Panc1 (cell line): ENCODE measurements around the gene GBX1. TPM values are rescaled to one million over a fixed set of nuclear protein-coding genes. Genes with fewer than 3 reads are reported as not detected.

Experiments
- ATAC-seq: fragments of 200-7000 bp; cut with Tn5 transposase; 2 replicates; pipeline ENCODE4 v1.9.1; 2020; ENCODE audit warnings: mild to moderate bottlenecking, moderate library complexity
- BruUV-seq: library from RNA; stranded (reverse); fragments of 400-500 nt; replicated peaks from 2 replicates; lab custom pipeline; 2021; lab: Mats Ljungman, UMichigan
- CTCF ChIA-PET: fragments of 300-600 bp; sonication (Branson Sonifier 250); formaldehyde crosslinking; loops from one replicate; lab custom pipeline; 2022; ENCODE audit warnings: antibody characterized with exemption; lab: Charles Lee
- POLR2A ChIA-PET: fragments of 300-600 bp; sonication (Branson Sonifier 250); formaldehyde crosslinking; loops from one replicate; lab custom pipeline; 2022; ENCODE audit warnings: antibody characterized with exemption; lab: Charles Lee
- DNase-seq: peaks from one replicate; pipeline ENCODE4 v3.0.0-alpha.2; 2010; ENCODE audit warnings: low read depth, low spot score
- H3K27ac ChIP-seq: 2 replicates; pipeline ENCODE4 v1.5.1; 2011; ENCODE audit warnings: mild to moderate bottlenecking, low read length, inconsistent platforms
- H3K27me3 ChIP-seq: fragments of 200-500 bp; sonication (Bioruptor generic); 2 replicates; pipeline ENCODE4 v1.6.0; 2014; ENCODE audit warnings: low read length, inconsistent platforms; ENCODE audit not compliant: control insufficient read depth, insufficient read depth
- H3K36me3 ChIP-seq: fragments of 200-500 bp; sonication (Bioruptor generic); 2 replicates; pipeline ENCODE4 v1.5.1; 2014; ENCODE audit warnings: inconsistent platforms, mild to moderate bottlenecking, low read length, moderate library complexity; ENCODE audit not compliant: control insufficient read depth, insufficient read depth
- H3K4me1 ChIP-seq: 2 replicates; pipeline ENCODE4 v1.5.1; 2011; ENCODE audit warnings: inconsistent platforms, mild to moderate bottlenecking, low read length, moderate library complexity; ENCODE audit not compliant: control insufficient read depth, insufficient read depth
- H3K4me3 ChIP-seq, 2 experiments: 2 replicates each; pipeline ENCODE4 v1.5.1; 2011 to 2012; ENCODE audit warnings: low read depth in 2 of 2, low read length in 2 of 2, mild to moderate bottlenecking in 2 of 2, inconsistent platforms in 1 of 2, moderate library complexity in 1 of 2
- H3K9me3 ChIP-seq: fragments of 200-500 bp; sonication (Bioruptor generic); 2 replicates; pipeline ENCODE4 v1.5.1; 2014; ENCODE audit warnings: low read depth, mild to moderate bottlenecking, inconsistent platforms, low read length, moderate library complexity; ENCODE audit not compliant: control insufficient read depth, insufficient read depth
- CTCF ChIP-seq: fragments of 450-650 bp; IDR thresholded peaks from 2 replicates; pipeline ENCODE4 v1.5.1; 2017; ENCODE audit warnings: mild to moderate bottlenecking
- POLR2AphosphoS5 ChIP-seq: IDR thresholded peaks from 2 replicates; pipeline ENCODE4 v1.6.1; 2012; ENCODE audit warnings: mild to moderate bottlenecking, low read depth, low read length, moderate library complexity
- REST ChIP-seq, 2 experiments: IDR thresholded peaks; 2 replicates each; pipeline ENCODE4 v1.6.1; 2011 to 2012; ENCODE audit warnings: low read depth in 2 of 2, control low read depth in 1 of 2, low read length in 1 of 2, mild to moderate bottlenecking in 1 of 2, moderate library complexity in 1 of 2; ENCODE audit not compliant: insufficient read depth in 1 of 2
- SIN3A ChIP-seq: IDR thresholded peaks from 2 replicates; pipeline ENCODE4 v1.6.1; 2012; ENCODE audit warnings: low read depth, mild to moderate bottlenecking, low read length, moderate library complexity, borderline replicate concordance; ENCODE audit not compliant: insufficient read depth
- TCF7L2 ChIP-seq: IDR thresholded peaks from 2 replicates; pipeline ENCODE4 v1.6.1; 2011; ENCODE audit warnings: mild to moderate bottlenecking, low read depth, low read length, inconsistent platforms
- in situ Hi-C: cut with HindIII; loops from 2 replicates; pipeline ENCODE4 v1.10.0; 2016; ENCODE audit warnings: low sequenced_read_pairs, low pct_unique_long_range_greater_than_20kb
- intact Hi-C: fragments of 100-400 bp; cut with micrococcal nuclease; formaldehyde crosslinking; loops from one replicate; pipeline ENCODE4 v1.10.0; 2022; ENCODE audit not compliant: unreplicated experiment
- total RNA-seq: library from RNA; stranded (reverse); gene quantifications from one replicate; pipeline ENCODE4 v1.2.1, GENCODE V29; 2021; ENCODE audit not compliant: unreplicated experiment

The GBX1 gene
- total RNA-seq, 1 experiment from 2014 or later, result not detected

- H3K36me3 ChIP-seq, result peaks cover 17% of the 10 kb centered on the region
- intact Hi-C loops (no loop called here), in situ Hi-C loops (no loop called here)
- BruUV-seq, result no TSS peak
- H3K4me3 ChIP-seq, result no peak overlapping the region
- POLR2A ChIA-PET, result no interaction called here
- CTCF ChIA-PET, result interaction anchor here (0.5 to 0.7 kb wide), 2 partner anchors 35 to 457 kb away, joined by 3 to 4 read pairs; no protein-coding TSS in a partner anchor
- no peak for DNase-seq
- H3K4me1 ChIP-seq, result no peaks in the 10 kb centered on the region
- TF ChIP-seq SIN3A (no peak), POLR2AphosphoS5 (no peak), CTCF (no peak), REST (IDR thresholded peaks at IDR 0.05; ENCODE audit: insufficient read depth in 1 of 2, low read depth in 2 of 2, low read length in 1 of 2) (no peak)
- no peak for ATAC-seq
- H3K27ac ChIP-seq, result no peak overlapping the region
- H3K27me3 ChIP-seq, result no peaks in the 10 kb centered on the region
- H3K9me3 ChIP-seq, result no peaks in the 10 kb centered on the region
Observed at GRCh38 chr7:151211155-151211772, 43.8 kb upstream of the GBX1 start.

- no peak within 1 kb of the TSS for H3K4me3 ChIP-seq
- H3K27me3 ChIP-seq, result no peaks in the 10 kb centered on the region
- DNase-seq (no peak), ATAC-seq (no peak)
- no peaks in the 10 kb centered on the region for H3K9me3 ChIP-seq
- in situ Hi-C loops (no loop called here), intact Hi-C loops (no loop called here)
- no peaks in the 10 kb centered on the region for H3K4me1 ChIP-seq
- ChIA-PET CTCF (no interaction called here), POLR2A (no interaction called here)
- no peak for TF ChIP-seq CTCF
- TF ChIP-seq SIN3A, result no peak
- TF ChIP-seq REST (IDR thresholded peaks at IDR 0.05; ENCODE audit: insufficient read depth in 1 of 2, low read depth in 2 of 2, low read length in 1 of 2), result no peak
- no peak for TF ChIP-seq POLR2AphosphoS5
- TF ChIP-seq TCF7L2, result no peak
- no peak within 1 kb of the TSS for H3K27ac ChIP-seq
- peaks cover 9% of the 10 kb centered on the region; the same call in 1 of the 2 replicates for H3K36me3 ChIP-seq
- BruUV-seq, result no TSS peak
Observed at GRCh38 chr7:151210087-151210854, 42.8 kb upstream of the GBX1 start, which contains the start of gene H2BK1. H2BK1 (minus strand) TSS chr7:151210488; CDS start chr7:151210318, 170 bp downstream.
